HEK293 (cell line): ENCODE data around the gene KCNAB1.
"Not testable (repeated sequence)": the region's sequence is repeated elsewhere in the genome, so short reads cannot be mapped to it uniquely, and the experiment has no call there.

ENCODE experiments used
- CTCF ChIA-PET: fragments of 350-600 bp; formaldehyde crosslinking; extraction: SDS; loops from one replicate; lab custom pipeline; 2021; ENCODE audit warnings: antibody characterized with exemption; lab: Yijun Ruan, JAX
- POLR2A ChIA-PET: fragments of 300-600 bp; formaldehyde crosslinking; extraction: SDS; loops from one replicate; lab custom pipeline; 2020; ENCODE audit warnings: antibody characterized with exemption, inconsistent platforms; lab: Yijun Ruan, JAX
- H3K27ac ChIP-seq: fragments of 200-500 bp; sonication (Bioruptor generic); 2 replicates; pipeline ENCODE4 v1.5.1; 2014; ENCODE audit warnings: low read depth, low read length, control low read depth, inconsistent platforms; ENCODE audit errors: extremely low read depth
- H3K36me3 ChIP-seq, 2 experiments: fragments of 200-500 bp in 1 of 2; sonication (Bioruptor generic) in 1 of 2; 1 replicate in 1 of 2; 2 replicates in 1 of 2; pipeline ENCODE4 v1.5.1; 2014 to 2017; ENCODE audit warnings: inconsistent platforms in 2 of 2, low read length in 2 of 2; ENCODE audit not compliant: control insufficient read depth in 2 of 2, insufficient read depth in 1 of 2
- H3K4me1 ChIP-seq: fragments of 200-500 bp; sonication (Bioruptor generic); 2 replicates; pipeline ENCODE4 v1.5.1; 2014; ENCODE audit warnings: mild to moderate bottlenecking, low read length, inconsistent platforms; ENCODE audit not compliant: control insufficient read depth, insufficient read depth
- H3K4me3 ChIP-seq: 2 replicates; pipeline ENCODE4 v1.5.1; 2011; ENCODE audit warnings: low read depth, mild to moderate bottlenecking, control low read depth, low read length, moderate library complexity
- H3K9me3 ChIP-seq: fragments of 200-500 bp; sonication (Bioruptor generic); 2 replicates; pipeline ENCODE4 v1.5.1; 2014; ENCODE audit warnings: low read depth, low read length, inconsistent platforms; ENCODE audit not compliant: control insufficient read depth, insufficient read depth
- MEIS1 ChIP-seq: sonication (generic); formaldehyde crosslinking; IDR thresholded peaks from 2 replicates; pipeline ENCODE4 v1.8.1; 2022; ENCODE audit warnings: missing genetic modification reagents, mild to moderate bottlenecking, borderline replicate concordance
- PRDM1 ChIP-seq: fragments of 450-650 bp; formaldehyde crosslinking; IDR thresholded peaks from 2 replicates; pipeline ENCODE4; 2016; ENCODE audit warnings: missing biosample characterization, missing genetic modification characterization
- ZBTB20 ChIP-seq: fragments of 450-650 bp; formaldehyde crosslinking; IDR thresholded peaks from 2 replicates; pipeline ENCODE4 v1.5.1; 2016; ENCODE audit warnings: missing biosample characterization, missing genetic modification characterization
- ZNF214 ChIP-seq: fragments of 450-650 bp; formaldehyde crosslinking; IDR thresholded peaks from 2 replicates; pipeline ENCODE4 v1.5.1; 2017; ENCODE audit warnings: missing biosample characterization, mild to moderate bottlenecking, missing genetic modification characterization, borderline replicate concordance
- ZNF23 ChIP-seq: fragments of 450-650 bp; formaldehyde crosslinking; IDR thresholded peaks from 2 replicates; pipeline ENCODE4 v1.5.1; 2016; ENCODE audit warnings: missing biosample characterization, missing genetic modification characterization, borderline replicate concordance
- ZNF302 ChIP-seq: fragments of 450-650 bp; formaldehyde crosslinking; IDR thresholded peaks from 2 replicates; pipeline ENCODE4 v1.5.1; 2016; ENCODE audit warnings: missing biosample characterization, missing genetic modification characterization, low read depth
- ZNF341 ChIP-seq: fragments of 450-650 bp; formaldehyde crosslinking; IDR thresholded peaks from 2 replicates; pipeline ENCODE4; 2016; ENCODE audit warnings: low read depth, missing biosample characterization, missing genetic modification characterization
- ZNF398 ChIP-seq: fragments of 450-650 bp; formaldehyde crosslinking; IDR thresholded peaks from 2 replicates; pipeline ENCODE4 v1.5.1; 2017; ENCODE audit warnings: missing biosample characterization, missing genetic modification characterization
- ZNF404 ChIP-seq: fragments of 450-650 bp; formaldehyde crosslinking; IDR thresholded peaks from 2 replicates; pipeline ENCODE4 v1.5.1; 2017; ENCODE audit warnings: missing biosample characterization, missing genetic modification characterization
- ZNF416 ChIP-seq: fragments of 450-650 bp; formaldehyde crosslinking; IDR thresholded peaks from 2 replicates; pipeline ENCODE4 v1.5.1; 2016; ENCODE audit warnings: missing biosample characterization, missing genetic modification characterization
- ZNF423 ChIP-seq: fragments of 450-650 bp; formaldehyde crosslinking; IDR thresholded peaks from 2 replicates; pipeline ENCODE4 v1.5.1; 2016; ENCODE audit warnings: missing biosample characterization, missing genetic modification characterization
- ZNF433 ChIP-seq: fragments of 450-650 bp; formaldehyde crosslinking; IDR thresholded peaks from 2 replicates; pipeline ENCODE4 v1.5.1; 2016; ENCODE audit warnings: missing biosample characterization, missing genetic modification characterization, low read depth
- ZNF473 ChIP-seq: fragments of 450-650 bp; formaldehyde crosslinking; IDR thresholded peaks from 2 replicates; pipeline ENCODE4 v1.5.1; 2017; ENCODE audit warnings: missing biosample characterization, missing genetic modification characterization
- ZNF548 ChIP-seq: fragments of 450-650 bp; formaldehyde crosslinking; IDR thresholded peaks from 2 replicates; pipeline ENCODE4 v1.5.1; 2016; ENCODE audit warnings: missing biosample characterization, missing genetic modification characterization
- ZNF629 ChIP-seq: fragments of 450-650 bp; formaldehyde crosslinking; IDR thresholded peaks from 2 replicates; pipeline ENCODE4 v1.5.1; 2017; ENCODE audit warnings: missing biosample characterization, missing genetic modification characterization
- ZNF639 ChIP-seq: fragments of 450-650 bp; formaldehyde crosslinking; IDR thresholded peaks from 2 replicates; pipeline ENCODE4 v1.5.1; 2016; ENCODE audit warnings: missing biosample characterization, missing genetic modification characterization
- ZNF654 ChIP-seq: fragments of 450-650 bp; formaldehyde crosslinking; IDR thresholded peaks from 2 replicates; pipeline ENCODE4 v1.5.1; 2016; ENCODE audit warnings: low read depth, missing biosample characterization, missing genetic modification characterization
- ZNF701 ChIP-seq: fragments of 450-650 bp; formaldehyde crosslinking; IDR thresholded peaks from 2 replicates; pipeline ENCODE4 v1.5.1; 2016; ENCODE audit warnings: missing biosample characterization, missing genetic modification characterization
- ZNF76 ChIP-seq: fragments of 450-650 bp; formaldehyde crosslinking; IDR thresholded peaks from 2 replicates; pipeline ENCODE4; 2016; ENCODE audit warnings: low read depth, missing biosample characterization, missing genetic modification characterization, borderline replicate concordance
- ZNF830 ChIP-seq: fragments of 450-650 bp; IDR thresholded peaks from 2 replicates; pipeline ENCODE4 v1.5.0; 2018; ENCODE audit warnings: missing biosample characterization, missing genetic modification characterization, low read depth, mild to moderate bottlenecking, moderate library complexity
- ZXDB ChIP-seq: fragments of 450-650 bp; formaldehyde crosslinking; IDR thresholded peaks from 2 replicates; pipeline ENCODE4 v1.5.1; 2016; ENCODE audit warnings: missing biosample characterization, missing genetic modification characterization

Gene KCNAB1

GRCh38 chr3:156271995-156272719 is 151.8 kb downstream of the KCNAB1 start (continued):
- TF ChIP-seq ZNF639 (tag by site-specific recombination) (no peak), ZNF214 (tag by site-specific recombination) (no peak), ZNF654 (tag by site-specific recombination) (no peak), ZBTB20 (tag by site-specific recombination) (no peak), PRDM1 (tag by site-specific recombination) (no peak), ZNF548 (tag by site-specific recombination) (no peak)

GRCh38 chr3:156273111-156273694 is 152.8 kb downstream of the KCNAB1 start:
- POLR2A ChIA-PET: no interaction called here
- Histone ChIP-seq H3K9me3 (no peaks in the 10 kb centered on the region), H3K27ac (no peak overlapping the region), H3K4me1 (no peaks in the 10 kb centered on the region), H3K36me3 (no peaks in the 10 kb centered on the region), H3K4me3 (no peak overlapping the region)
- CTCF ChIA-PET: no interaction called here
- TF ChIP-seq ZNF654 (tag by site-specific recombination) (no peak), ZNF433 (tag by site-specific recombination) (no peak), ZNF302 (tag by site-specific recombination) (no peak)

GRCh38 chr3:156274791-156275190 is 154.4 kb downstream of the KCNAB1 start:
- no peaks in the 10 kb centered on the region for H3K4me1 ChIP-seq
- H3K27ac ChIP-seq: no peak overlapping the region
- CTCF ChIA-PET: no interaction called here
- TF ChIP-seq ZNF341 (tag by site-specific recombination) (no peak), ZNF473 (tag by site-specific recombination) (no peak), ZNF629 (no peak)
- H3K36me3 ChIP-seq: no peaks in the 10 kb centered on the region
- H3K4me3 ChIP-seq: no peak overlapping the region
- POLR2A ChIA-PET: no interaction called here
- no peaks in the 10 kb centered on the region for H3K9me3 ChIP-seq

- H3K9me3 ChIP-seq, POLR2A ChIA-PET, CTCF ChIA-PET, H3K27ac ChIP-seq, H3K4me3 ChIP-seq, H3K36me3 ChIP-seq, H3K4me1 ChIP-seq: not testable (repeated sequence)
These were observed 164.3 kb downstream of the KCNAB1 start for GRCh38 chr3:156284637-156285036.

- no peak overlapping the region for H3K27ac ChIP-seq
- POLR2A ChIA-PET: no interaction called here
- no peaks in the 10 kb centered on the region for H3K9me3 ChIP-seq
- CTCF ChIA-PET: no interaction called here
- no peak overlapping the region for H3K4me3 ChIP-seq
- H3K36me3 ChIP-seq: no peaks in the 10 kb centered on the region
- H3K4me1 ChIP-seq: no peaks in the 10 kb centered on the region
- TF ChIP-seq MEIS1 (CRISPR knock-in tag): no peak
- TF ChIP-seq ZNF23 (tag by site-specific recombination): no peak
- TF ChIP-seq ZNF701 (tag by site-specific recombination): no peak
- TF ChIP-seq ZNF404 (tag by site-specific recombination): no peak
- no peak for TF ChIP-seq ZNF830 (tag by site-specific recombination)
- TF ChIP-seq ZXDB: no peak
- no peak for TF ChIP-seq ZNF398 (tag by site-specific recombination)
- no peak for TF ChIP-seq ZNF76 (tag by site-specific recombination)
- TF ChIP-seq ZNF423: no peak
- TF ChIP-seq ZNF416 (tag by site-specific recombination): no peak
These were observed 165.2 kb downstream of the KCNAB1 start for GRCh38 chr3:156285626-156286025.
